Measurements from ENCODE around the gene PAM.

DNA sequence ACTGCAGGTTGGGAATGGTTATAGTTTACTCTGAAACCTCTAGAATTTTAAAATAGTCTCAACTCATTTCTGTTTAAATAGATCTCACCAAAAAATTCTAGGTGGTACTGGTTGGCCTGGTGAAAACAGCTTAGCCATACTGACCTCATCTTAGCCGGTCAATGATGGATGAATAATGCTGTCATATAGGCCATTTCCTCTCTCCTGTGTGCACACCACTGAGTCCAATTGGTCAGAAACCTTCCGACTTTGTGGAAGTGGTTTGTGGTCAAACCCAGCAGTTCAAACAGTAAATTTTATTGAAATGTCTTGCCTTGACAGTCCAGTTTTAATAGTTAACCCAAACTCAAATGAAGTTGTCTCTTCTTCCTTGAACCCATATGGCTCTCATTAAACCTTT lies 266.2 kb downstream of the PAM start:
- TF ChIP-seq NRF1 (IDR thresholded peaks at IDR 0.05; ENCODE audit: low read depth, low read length) (no peak), EP300 (IDR thresholded peaks at IDR 0.05; ENCODE audit: borderline replicate concordance in 1 of 2, low read depth in 2 of 2, low read length in 2 of 2) (no peak), CREB1 (IDR thresholded peaks at IDR 0.05) (no peak), CTCF (IDR thresholded peaks at IDR 0.05; ENCODE audit: control extremely low read depth in 1 of 3, insufficient read depth in 1 of 3, low read depth in 1 of 3, low read length in 3 of 3) (no peak), EZH2 (IDR thresholded peaks at IDR 0.05; ENCODE audit: low read depth, low read length, severe bottlenecking) (no peak), CEBPB (IDR thresholded peaks at IDR 0.05; ENCODE audit: low read depth, low read length) (no peak), SIN3A (conservative IDR thresholded peaks at IDR 0.05 in 1 of 2, IDR thresholded peaks at IDR 0.05 in 1 of 2; ENCODE audit: low read depth in 1 of 2, low read length in 2 of 2) (no peak), POLR2A (IDR thresholded peaks at IDR 0.05; ENCODE audit: control extremely low read depth in 1 of 2, low read depth in 2 of 2, low read length in 2 of 2) (no peak)

All from H1 (cell line).